DOHH2 (cell line): ENCODE results near the gene PTPRN2.

Experiments
- H3F3A ChIP-seq: fragments of 200-600 bp; sonication (generic), shearing (Covaris generic); 2 replicates; pipeline ENCODE4 v1.6.0; 2016; ENCODE audit warnings: antibody characterized with exemption, mild to moderate bottlenecking; ENCODE audit not compliant: control insufficient read depth, insufficient read depth
- H3K27ac ChIP-seq: fragments of 200-600 bp; sonication (generic); 2 replicates; pipeline ENCODE4 v1.5.1; 2014; ENCODE audit warnings: low read depth, mild to moderate bottlenecking, low read length, moderate library complexity
- H3K27me3 ChIP-seq: fragments of 200-600 bp; sonication (generic); 2 replicates; pipeline ENCODE4 v1.6.1; 2014; ENCODE audit warnings: mild to moderate bottlenecking, low read length, mixed read lengths; ENCODE audit not compliant: control insufficient read depth
- H3K36me3 ChIP-seq: fragments of 200-600 bp; sonication (generic); 2 replicates; pipeline ENCODE4 v1.6.1; 2014; ENCODE audit warnings: mild to moderate bottlenecking, low read length, moderate library complexity, mixed read lengths; ENCODE audit not compliant: control insufficient read depth
- H3K4me1 ChIP-seq: fragments of 200-600 bp; sonication (generic); 2 replicates; pipeline ENCODE4 v1.6.1; 2014; ENCODE audit warnings: mild to moderate bottlenecking, low read length, mixed read lengths; ENCODE audit not compliant: control insufficient read depth
- H3K4me2 ChIP-seq: fragments of 200-600 bp; sonication (generic); 2 replicates; pipeline ENCODE4 v1.6.0; 2014; ENCODE audit warnings: mild to moderate bottlenecking, low read length, moderate library complexity
- H3K4me3 ChIP-seq: fragments of 200-600 bp; sonication (generic); 2 replicates; pipeline ENCODE4 v1.5.1; 2014; ENCODE audit warnings: mild to moderate bottlenecking, low read length, mixed read lengths
- H3K79me2 ChIP-seq: fragments of 200-600 bp; sonication (generic); 2 replicates; pipeline ENCODE4 v1.6.1; 2014; ENCODE audit warnings: mild to moderate bottlenecking, low read length, mixed read lengths; ENCODE audit not compliant: control insufficient read depth
- H3K9me2 ChIP-seq: fragments of 200-600 bp; sonication (generic); replicated peaks from 2 replicates; pipeline ENCODE4 v1.6.1; 2014; ENCODE audit warnings: mild to moderate bottlenecking, low read length, mixed read lengths; ENCODE audit not compliant: control insufficient read depth
- H3K9me3 ChIP-seq: fragments of 200-600 bp; sonication (generic); 2 replicates; pipeline ENCODE4 v1.6.1; 2014; ENCODE audit warnings: antibody characterized with exemption, low read length, mixed read lengths; ENCODE audit not compliant: control insufficient read depth, insufficient read depth
- H4K20me1 ChIP-seq: fragments of 200-600 bp; sonication (generic); 2 replicates; pipeline ENCODE4 v1.6.0; 2014; ENCODE audit warnings: low read depth, mild to moderate bottlenecking, antibody characterized with exemption, low read length, moderate library complexity; ENCODE audit not compliant: control insufficient read depth, insufficient read depth
- CTCF ChIP-seq: fragments of 200-600 bp; sonication (generic); IDR thresholded peaks from one replicate; pipeline ENCODE4 v1.5.1; 2014; ENCODE audit warnings: antibody characterized with exemption, mild to moderate bottlenecking, low read depth, low read length; ENCODE audit not compliant: poor library complexity, severe bottlenecking
- EZH2phosphoT487 ChIP-seq: fragments of 200-600 bp; sonication (generic); IDR thresholded peaks from 2 replicates; pipeline ENCODE4 v1.6.1; 2017; ENCODE audit warnings: borderline replicate concordance, mild to moderate bottlenecking, antibody characterized with exemption, low read length, moderate library complexity, mixed read lengths

PTPRN2 gene

DNA sequence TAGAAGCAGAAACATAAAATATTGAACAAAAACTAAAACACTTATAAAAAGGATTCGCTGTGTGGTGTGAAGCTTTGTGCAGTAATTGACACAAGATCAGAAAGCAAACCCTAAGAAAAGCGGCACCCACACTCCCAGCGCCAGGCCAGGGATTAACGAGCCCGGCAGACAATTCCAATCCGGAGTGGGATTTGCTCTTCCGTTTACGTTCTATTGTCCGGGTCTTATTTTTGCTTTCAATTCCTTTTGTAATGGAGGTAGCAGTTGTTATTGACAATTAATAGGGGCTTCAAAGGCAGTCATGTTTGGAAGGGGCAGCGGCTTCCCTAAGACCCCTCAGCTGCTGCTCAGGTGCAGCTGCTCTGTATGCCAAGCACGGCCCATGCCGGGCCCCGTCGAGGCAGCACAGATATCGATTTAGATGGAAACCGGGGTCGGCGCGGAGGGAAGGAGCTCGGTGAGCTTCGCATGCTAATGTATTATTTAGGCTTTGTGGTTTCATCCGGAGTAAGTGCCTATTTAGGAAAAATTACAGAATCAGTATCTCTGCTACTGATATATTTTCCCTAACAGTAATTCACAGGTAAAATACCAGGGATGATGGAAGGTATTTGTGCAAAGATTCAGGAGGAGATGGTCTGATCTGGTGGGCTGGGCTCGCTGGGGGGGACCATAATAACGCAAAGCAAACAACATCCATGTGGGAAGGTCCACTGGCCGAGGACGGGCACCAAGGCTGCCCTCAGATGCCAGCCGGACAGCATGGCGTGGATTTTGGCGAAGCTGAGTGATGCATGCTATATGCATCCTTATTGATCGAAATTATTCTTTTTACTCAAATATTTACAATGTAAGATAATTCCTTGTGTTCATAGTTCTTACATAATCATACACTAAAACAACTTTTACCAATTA is 561.7 kb downstream of the PTPRN2 start:
- H3K36me3 ChIP-seq: no peaks in the 10 kb centered on the region
- no peaks in the 10 kb centered on the region for H3K4me1 ChIP-seq
- no peaks in the 10 kb centered on the region for H4K20me1 ChIP-seq
- no peak overlapping the region for H3K4me2 ChIP-seq
- H3K27ac ChIP-seq: no peak overlapping the region
- TF ChIP-seq CTCF (no peak), EZH2phosphoT487 (no peak)
- no peaks in the 10 kb centered on the region; the same call in 1 of the 2 replicates for H3K9me3 ChIP-seq
- H3K79me2 ChIP-seq: no peaks in the 10 kb centered on the region
- H3K4me3 ChIP-seq: no peak overlapping the region
- H3F3A ChIP-seq: no peaks in the 10 kb centered on the region
- H3K27me3 ChIP-seq: no peaks in the 10 kb centered on the region
- no peaks in the 10 kb centered on the region for H3K9me2 ChIP-seq

DNA sequence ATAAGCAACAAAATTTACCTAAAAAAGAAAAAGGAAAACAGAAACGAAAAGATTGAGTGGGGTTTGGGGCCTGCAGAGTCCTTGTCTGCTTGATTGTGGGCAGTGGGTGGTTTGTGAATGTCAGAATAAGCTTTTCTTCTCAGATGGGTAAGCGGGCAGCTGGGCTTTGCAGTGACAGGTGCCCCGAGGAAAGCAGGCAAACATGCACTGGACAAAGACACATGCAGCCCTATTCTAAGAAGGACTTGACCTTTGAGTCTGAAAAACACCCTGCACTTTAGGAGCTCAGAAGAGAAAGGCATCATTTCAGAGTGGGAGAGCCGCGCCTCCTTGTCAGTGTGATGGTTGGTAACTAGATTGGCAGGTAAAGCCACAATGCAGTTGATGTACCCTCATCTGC is 562.7 kb downstream of the PTPRN2 start:
- H3K36me3 ChIP-seq: no peaks in the 10 kb centered on the region
- no peaks in the 10 kb centered on the region for H3K27me3 ChIP-seq
- no peaks in the 10 kb centered on the region for H3K4me1 ChIP-seq
- no peak overlapping the region for H3K4me3 ChIP-seq
- no peaks in the 10 kb centered on the region for H4K20me1 ChIP-seq
- no peaks in the 10 kb centered on the region for H3K9me2 ChIP-seq
- H3F3A ChIP-seq: no peaks in the 10 kb centered on the region
- no peak overlapping the region for H3K4me2 ChIP-seq
- TF ChIP-seq EZH2phosphoT487 (no peak), CTCF (no peak)
- H3K79me2 ChIP-seq: no peaks in the 10 kb centered on the region
- no peaks in the 10 kb centered on the region; the same call in 1 of the 2 replicates for H3K9me3 ChIP-seq
- H3K27ac ChIP-seq: no peak overlapping the region

- Histone ChIP-seq H3K27me3 (no peaks in the 10 kb centered on the region), H3K79me2 (no peaks in the 10 kb centered on the region), H3K4me3 (no peak overlapping the region), H3K27ac (no peak overlapping the region), H3K9me2 (no peaks in the 10 kb centered on the region), H3F3A (no peaks in the 10 kb centered on the region), H3K4me2 (no peak overlapping the region), H3K9me3 (no peaks in the 10 kb centered on the region; the same call in 1 of the 2 replicates), H4K20me1 (no peaks in the 10 kb centered on the region), H3K36me3 (no peaks in the 10 kb centered on the region), H3K4me1 (no peaks in the 10 kb centered on the region)
- TF ChIP-seq CTCF: no peak
These were observed 563.3 kb downstream of the PTPRN2 start for GRCh38 chr7:158024351-158024715.
